Stimulated activated CD8-positive, alpha-beta memory T cell treated with anti-CD3 and anti-CD28 coated beads, Interleukin-7, amount 100 ng/mL, for 1 hour (primary cell): ENCODE results near the gene NEDD9.

ENCODE experiments used
- DNase-seq, 2 donors: peaks; one replicate each; pipeline ENCODE4 v3.0.0-alpha.2; 2020; ENCODE audit warnings: low read depth in 2 of 2

The NEDD9 gene

DNA sequence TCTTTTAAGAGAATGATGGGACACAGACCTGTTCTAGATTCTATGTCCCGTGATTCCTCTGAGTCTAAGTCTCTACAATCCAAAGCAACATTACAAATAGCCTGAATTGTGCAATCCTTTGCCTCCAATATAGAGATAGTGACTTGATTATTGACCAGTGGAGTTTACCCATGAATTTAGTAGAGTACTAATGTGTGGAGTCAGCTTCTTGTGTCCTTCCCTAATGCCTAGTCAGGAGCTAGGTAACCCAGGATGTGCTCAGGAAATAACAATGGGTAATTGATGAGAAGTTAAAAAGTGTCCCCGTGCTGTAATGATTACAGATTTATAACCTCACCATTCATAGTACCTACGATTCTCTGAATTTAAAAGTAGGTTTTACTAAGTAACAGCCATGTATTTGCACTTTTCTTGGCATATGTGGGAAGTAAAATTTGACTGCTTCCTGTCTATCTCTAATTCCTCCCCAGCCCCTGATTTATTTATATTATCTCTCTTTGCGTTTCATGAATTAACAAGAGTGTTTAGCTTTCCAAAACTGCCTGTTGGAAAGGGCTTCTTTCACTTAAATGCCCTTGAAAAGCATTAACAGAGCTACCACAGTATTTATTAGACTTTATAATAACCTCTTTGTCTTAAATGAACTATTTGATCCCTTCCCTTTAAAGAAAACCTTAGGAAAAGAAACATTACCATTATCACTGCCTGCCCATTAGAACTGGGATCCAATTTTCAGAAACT is 30.5 kb downstream of the NEDD9 start:
- DNase-seq = no peak

DNA sequence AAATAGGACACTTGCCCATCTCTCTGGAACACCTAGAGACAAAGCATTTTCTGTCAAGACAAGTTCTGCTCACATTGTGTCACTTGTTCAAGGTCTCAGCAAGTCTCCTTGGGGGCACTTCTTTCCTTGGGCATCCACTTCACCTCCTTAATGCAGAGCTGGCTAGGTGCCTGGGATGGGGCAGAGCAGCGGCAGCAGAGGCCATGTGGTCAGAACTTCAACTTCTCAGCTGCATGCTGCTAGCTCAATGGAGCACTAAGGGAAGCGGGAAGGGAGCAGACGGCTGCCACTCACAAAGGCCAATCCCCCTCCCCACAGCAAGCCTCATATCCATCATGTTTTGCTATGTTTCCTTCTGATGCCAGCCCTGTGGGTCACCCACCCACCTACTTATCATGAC is 31.5 kb downstream of the NEDD9 start:
- no peak for DNase-seq

DNA sequence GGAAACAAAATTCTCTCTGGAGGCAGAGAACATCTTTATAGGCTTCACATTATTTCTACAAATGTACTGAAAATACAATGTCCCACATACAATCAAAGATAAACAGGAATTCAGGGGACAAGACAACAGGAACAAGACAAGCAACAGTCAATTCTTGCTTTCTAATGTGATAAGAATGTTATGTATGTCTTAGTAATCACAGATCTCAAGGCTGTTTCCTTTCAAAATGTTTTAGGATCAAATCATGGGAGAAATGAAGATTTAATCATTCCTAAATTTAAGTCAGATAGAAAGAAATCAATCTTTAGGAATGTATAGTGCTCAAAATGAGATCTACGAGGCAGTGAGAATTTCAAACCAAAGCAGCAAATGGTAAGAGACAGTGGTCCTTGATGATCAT is 32.1 kb downstream of the NEDD9 start:
- DNase-seq = no peak

DNA sequence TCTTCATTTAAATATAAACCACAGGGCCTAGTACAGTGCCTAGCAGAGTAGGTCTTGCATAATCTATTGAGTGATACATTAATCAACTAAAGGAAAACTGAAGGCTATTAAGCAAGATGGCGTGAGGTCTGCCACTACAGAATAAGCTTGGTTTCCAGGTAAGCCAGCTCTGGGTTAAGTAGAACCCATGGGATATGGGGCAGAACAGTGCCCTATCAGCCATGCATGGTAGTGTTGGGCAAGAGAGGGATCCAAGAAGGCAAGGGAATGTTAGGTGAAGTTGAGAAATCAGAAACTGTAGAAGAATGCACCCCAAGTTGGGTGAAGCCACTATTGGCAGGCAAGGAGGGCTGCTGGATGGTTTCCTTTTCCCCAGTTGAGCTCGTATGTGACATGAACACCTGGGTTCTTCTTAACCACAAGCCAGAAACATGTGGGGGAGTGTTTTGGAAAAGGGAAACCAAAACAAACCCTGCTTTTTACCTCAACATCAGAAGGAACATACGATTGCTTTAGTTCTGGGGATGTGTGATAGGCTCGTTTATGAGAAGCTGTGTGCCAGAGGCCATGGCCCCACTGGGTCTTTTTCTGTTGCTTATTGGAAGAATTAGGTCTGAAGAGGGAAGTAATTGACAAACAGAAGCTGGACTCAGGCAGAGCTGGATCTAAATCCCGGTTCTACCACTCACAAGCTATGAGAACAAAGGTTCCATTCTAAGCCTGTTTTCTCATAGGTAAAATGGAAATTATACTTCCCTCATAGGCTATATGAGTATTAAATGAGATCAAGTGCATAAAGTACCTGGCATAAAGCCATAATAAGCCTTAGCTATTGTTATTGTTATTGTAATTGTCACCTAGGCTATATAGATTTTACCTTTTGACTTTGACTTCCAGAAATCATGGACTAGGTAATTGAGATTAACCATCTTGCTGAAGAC is 33.5 kb downstream of the NEDD9 start:
- no peak for DNase-seq

DNA sequence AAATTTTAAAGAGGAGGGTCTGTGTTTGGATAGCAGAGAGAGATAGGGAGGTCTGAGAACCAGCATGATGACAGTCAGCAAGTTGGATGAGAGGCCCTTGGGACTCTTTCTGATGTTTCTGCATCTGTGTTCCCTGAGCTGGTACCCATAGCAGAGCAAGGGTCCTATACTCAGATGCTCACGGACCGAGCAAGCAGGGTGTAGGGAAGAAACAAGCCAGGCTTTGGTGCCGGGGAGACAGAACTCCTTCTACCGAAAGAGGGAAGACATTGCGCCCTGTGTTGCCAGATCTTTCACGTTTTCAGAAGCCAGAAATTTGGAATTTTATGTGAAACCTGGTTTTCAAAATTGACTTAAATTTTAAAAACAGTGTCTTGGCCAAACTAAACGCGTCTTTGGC is 34.6 kb downstream of the NEDD9 start:
- no peak for DNase-seq

DNA sequence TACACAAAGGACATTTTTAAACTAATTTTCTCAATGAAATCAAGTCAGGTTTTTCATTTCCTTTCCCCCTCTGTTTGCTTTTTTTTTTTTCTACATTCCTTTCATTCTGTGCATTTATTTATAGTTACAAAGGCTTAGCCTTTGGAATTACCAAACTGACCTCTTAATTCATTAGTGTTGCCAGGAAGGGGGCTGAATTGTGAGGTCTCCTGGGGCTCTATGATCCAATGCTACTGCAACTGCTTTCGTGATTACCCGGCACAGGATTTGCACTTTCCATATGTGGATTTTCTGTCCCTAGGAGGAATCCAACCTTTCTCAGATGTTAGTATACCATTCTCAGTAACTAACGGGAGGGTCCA is 35.3 kb downstream of the NEDD9 start:
- DNase-seq = no peak

DNA sequence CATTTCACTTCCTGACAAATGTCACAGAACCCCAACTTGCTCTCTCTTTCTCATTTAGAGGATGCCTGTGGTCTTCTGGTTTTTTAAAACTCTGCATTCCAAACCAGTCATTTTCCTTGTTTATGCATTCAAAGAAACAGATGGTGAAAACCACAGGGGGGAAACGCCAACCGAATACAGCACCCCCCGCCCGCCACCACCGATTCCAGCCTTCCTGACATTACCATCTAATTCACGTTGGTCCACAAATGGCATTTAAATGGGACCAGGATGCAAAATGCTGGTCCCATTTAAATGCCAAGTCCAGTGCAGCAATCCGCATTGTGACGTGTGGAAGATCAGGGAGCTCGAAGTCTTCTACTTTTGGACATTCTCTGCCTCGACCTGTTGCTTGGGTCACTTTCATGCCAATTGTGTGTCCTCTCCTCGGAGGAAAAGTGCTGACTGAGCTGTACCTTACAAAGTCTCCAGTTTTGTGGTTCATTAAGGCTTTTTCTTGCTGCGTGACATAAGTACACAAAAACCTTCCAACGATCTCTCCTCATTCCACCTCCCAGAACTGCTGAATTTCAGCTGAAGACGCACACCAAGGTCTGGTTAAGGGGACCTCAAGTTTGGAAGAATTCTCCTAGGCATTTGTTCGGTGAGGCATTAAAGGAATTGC is 35.8 kb downstream of the NEDD9 start:
- DNase-seq = no peak

DNA sequence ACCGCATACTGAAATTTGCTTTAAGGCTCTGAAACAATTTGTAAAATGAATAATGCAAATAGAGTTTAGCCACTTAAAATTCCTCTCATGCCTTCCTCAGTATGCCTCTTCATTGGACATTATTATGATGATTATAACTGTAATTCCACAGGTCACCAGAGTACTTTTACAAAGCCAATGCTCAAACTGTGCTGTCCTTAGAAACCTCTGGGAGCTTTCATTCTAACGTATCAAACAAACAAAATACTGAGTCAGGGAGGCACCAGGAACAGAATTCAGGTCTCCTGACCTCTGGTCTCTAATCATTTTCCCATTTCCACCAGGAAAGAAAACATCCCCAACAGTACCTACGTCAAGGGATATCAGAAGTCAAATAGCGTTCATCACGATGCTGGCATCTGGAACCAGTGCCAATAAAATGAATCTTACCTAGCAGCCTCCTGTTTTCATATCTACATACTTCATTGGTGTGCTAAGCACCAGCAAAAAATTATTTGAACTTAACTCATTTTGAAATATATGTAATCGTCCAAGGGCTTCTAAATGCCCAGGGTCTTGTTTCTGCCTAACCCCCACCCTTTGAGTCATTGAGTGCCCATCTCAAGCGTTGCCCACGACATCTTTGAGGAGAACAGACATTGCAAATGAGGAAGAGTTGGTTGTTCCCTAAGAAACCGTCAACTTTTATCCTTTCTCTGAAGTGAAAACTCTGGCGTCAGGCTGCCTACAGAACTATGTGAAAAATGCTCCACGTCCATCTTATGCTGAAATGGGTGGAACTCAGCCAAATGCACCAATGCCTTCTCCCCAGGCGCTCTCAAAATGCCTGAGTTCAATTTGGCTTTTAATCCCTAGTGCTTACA is 37.9 kb downstream of the NEDD9 start:
- DNase-seq = no peak

DNA sequence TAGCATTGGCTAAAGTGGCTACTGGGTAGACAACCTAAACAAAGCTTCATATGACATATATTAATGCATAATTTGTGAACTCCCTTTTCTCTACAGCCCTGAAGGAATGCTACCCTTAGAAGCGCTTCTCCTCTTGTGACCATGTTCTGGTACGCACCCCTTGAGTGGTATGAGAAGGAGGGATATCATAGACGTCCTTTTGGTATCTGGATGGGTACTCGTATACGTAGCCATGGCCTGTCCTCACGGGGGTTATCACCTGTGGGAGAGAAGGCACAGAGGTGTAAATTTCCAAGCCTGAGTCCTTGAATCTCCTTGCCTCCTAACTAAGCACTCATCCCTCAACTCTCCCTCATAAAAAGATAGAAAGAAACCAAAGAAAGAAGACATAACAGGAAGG is 39.0 kb downstream of the NEDD9 start:
- DNase-seq = no peak

DNA sequence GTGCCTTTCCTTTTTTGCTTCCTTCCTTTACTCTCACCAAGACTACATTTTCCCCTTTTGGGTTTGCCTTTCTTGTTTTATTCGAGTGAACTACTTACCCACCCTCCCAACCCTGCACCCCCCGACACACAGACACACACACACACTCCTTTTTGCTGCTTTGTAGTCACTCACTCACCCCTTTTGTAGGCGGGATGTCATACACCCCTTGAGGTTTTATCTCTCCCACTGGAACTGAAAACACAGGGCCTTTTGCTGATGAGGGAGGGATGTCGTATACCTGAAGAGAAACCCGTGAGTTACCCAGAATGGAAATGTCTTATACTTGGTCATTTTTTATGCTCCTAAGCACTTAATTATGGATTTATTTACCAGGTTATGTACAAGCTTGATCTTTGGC is 40.3 kb downstream of the NEDD9 start:
- no peak for DNase-seq

DNA sequence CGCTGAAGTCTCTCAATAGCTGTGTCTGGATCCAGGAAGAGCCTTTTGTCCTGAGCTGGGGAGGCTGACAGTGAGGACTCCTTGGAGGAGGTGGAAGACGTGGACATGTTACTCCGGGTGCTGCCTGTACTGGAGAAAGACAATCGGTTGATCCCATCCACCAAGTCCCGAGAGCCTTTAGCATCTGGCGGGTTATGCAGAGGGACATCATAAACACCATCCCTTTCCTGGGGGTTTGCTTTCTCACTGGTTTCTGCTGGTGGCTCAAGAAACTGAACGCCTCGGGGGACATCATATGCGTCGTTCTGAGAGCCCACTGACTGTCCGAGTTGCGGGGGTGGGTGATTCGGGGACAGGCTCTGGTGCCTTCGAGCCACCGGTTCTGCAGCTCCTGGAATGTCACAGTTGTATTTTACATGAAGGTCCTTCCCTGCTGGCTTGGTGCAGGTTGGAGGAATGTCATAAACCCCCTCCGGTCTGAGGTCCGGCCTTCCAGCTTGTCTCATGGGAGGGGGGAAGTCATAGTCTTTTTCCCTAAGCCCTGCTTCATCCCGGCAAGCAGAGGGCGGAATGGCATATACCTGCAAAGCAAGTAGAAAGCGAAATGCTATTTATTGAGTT is 41.7 kb downstream of the NEDD9 start:
- no peak for DNase-seq

DNA sequence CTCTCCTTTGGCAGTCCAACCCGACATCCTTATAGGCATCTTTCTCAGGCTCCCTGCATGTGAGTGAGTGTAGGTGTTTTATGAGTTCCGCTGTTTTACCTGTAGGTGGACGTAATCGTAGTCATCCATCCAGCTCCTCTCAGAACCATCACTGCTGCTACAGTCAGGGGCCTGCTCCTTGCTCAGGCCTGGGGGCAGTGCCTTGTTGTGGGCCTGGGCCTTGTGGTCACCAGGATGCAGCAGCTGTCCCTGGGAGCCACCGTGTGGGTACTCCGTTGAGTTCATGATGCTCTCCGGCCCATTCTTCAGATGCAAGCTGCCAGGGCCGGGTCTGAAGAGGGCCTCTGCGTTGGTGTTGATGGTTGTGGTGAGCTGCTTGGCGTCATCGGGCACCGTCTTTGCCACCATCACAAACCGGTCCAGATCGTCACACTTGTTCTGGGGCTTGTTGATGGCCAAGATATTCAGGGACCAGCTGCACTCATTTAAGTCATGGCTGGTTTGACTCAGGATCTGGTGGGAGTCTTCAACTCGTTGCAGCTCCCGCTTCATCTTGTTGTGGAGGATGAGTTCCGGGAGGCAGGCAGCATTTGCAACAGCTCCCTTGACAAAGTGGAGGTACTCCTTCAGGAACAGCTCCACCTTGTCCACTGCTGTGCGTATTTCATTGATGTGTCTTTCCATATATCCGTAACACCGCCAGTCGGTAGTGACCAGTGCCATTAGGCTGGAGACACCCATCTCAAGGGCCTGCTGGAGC is 42.4 kb downstream of the NEDD9 start:
- DNase-seq = no peak

DNA sequence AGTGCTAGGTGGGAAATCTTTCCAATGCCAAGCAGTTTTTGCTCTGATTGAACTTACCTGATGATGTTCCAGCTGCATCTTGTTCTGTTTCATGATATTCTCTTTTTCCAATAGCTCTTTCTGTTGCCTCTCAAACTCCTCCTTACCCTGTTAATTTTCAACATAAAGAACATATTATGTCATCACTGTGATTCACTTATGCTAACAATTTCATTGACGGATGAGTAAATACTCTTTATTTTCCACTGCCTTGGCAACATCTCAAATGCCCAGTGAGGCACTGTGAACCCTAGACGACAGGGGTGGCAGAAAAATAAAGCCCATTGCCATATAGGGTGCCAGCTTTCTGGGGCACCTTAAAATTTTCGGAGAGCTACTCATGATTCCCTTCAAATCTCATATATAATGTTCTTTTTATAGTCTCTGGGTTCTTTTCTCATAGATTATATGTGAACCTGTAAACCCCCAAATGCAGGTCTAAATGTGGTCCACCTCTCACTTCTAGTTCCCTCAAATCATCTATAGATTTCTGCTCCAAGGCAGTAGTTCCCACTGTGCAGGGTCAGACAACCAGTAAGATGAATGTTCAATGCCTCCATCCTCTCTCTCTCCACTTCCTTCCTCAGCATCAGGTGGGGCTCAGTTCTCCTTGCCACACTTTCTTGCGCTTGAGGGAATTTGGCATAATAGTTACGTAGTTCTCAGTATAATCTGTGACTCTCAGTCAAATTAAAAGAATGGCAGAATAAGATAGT is 44.1 kb downstream of the NEDD9 start:
- DNase-seq = no peak

DNA sequence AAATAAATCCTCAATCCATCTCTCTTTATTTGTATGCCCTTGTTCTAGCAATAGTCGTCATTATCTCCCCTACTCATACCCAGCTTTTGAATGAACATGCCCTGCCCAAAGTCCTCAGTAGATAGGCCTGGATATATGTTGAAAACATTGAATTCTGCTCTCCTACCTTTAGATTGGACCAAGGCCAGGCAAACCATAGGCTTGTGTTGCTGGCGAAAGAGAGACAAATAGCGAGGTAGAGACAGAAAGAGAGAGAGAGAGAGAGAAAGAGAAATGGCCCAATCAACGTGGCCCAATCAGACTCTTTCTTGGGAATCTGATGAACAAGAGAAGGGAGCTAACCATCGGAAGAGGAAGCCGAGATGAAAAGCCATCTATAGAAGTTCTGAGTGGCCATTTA is 45.2 kb downstream of the NEDD9 start:
- DNase-seq = no peak

DNA sequence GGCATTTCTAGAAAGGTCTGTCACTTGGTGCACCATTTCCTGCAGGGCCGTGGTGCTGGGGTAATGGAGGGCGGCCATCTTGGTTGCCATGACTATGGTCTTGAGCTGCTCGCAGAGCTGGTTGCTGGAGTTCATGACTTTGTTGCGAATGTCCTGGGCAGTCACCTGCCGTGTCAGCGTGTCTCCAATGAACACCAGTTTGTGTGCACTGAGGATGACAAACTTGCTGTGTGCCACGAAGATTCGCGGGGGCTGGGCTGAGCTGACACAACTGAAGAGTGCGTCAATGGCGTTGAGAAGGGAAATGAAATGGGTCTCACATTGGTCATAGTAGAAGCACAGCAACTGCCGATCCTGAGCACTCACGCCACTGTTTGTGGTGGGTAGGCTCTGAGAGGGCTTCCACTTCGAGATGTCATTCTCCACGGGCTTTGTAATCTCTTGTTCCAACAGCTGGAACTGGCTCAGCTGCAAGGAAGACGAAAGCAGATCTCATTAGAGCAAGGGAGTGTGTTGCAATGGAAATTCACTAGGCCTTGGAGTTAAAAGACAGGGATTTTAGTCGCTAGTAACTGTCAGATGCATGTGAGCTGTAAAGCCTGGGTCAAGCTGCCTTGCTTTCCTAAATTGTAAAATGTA is 47.1 kb downstream of the NEDD9 start:
- DNase-seq = no peak

DNA sequence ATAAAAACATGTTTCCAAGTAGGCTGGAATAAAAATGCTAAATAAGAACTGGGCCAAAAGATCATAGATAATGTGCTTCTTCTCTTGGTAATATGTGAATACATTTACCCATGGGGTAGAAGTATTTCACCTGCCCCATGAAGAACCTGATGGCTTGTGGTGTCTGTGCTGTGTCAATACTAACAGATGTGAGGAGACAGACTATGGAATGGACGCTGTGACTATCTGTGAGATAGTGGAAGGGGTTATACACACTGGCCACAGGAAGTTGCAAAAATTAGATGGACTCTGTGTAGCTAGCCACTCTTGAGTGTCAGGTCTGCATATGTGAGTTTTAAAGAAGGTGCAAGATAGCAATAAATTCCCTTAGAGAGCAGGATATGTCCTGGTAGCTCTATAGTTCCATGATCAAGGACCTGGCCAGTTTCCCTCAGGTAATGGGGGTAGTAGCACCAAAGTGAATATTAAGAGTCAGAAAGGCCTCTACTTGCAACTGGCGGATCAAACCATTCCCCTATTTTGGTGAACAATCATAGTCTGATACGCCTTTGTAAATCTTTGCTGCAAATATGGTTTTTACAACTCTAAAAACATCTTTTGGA is 48.6 kb downstream of the NEDD9 start:
- no peak for DNase-seq

DNA sequence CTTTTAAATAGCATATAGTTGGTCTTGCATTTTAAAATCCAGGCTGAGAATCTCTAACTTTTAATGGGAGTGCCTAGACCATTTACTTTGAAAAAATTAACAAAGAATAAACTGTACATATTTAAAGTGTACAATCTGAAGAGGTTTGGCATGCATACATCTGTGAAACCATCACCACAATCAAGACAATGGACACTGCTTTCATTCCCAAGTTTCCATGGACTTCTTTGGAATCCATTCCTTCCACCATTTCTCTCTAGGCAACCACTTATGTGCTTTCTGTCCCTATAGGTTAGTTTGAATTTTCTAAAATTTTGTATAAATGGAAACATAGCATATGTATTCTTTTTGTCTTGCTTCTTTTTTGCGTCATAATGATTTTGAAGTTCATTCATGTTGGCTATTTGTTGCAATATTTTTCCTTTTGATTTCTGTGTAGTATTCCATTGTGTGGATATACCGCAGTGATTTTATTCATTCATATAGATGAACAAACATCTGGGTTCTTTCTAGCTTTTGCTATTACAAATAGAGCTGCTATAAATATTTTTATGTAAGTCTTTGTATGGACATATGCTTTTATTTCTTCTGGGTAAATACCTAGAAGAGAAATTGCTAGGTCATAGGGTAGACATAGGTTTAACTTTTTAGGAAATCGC is 50.9 kb downstream of the NEDD9 start:
- no peak for DNase-seq
